ENCODE measurements around the gene UBR1. TPM values are rescaled to one million over a fixed set of nuclear protein-coding genes. Genes with fewer than 3 reads are reported as not detected.

Gene UBR1
- total RNA-seq, 1 experiment from 2014 or later = 18.9 TPM

- no peak for TF ChIP-seq AFF4 (CRISPR knock-in tag; IDR thresholded peaks at IDR 0.05; ENCODE audit: borderline replicate concordance)
- no peak for TF ChIP-seq SMAD4 (CRISPR knock-in tag; IDR thresholded peaks at IDR 0.05)
- no peak for TF ChIP-seq TEAD1 (CRISPR knock-in tag; IDR thresholded peaks at IDR 0.05)
- no peak for TF ChIP-seq TCF7 (CRISPR knock-in tag; IDR thresholded peaks at IDR 0.05; ENCODE audit: low read depth)
- TF ChIP-seq KAT7 (CRISPR knock-in tag; IDR thresholded peaks at IDR 0.05; ENCODE audit: borderline replicate concordance) = no peak
- TF ChIP-seq CTCF (IDR thresholded peaks at IDR 0.05) = no peak
- no peak for TF ChIP-seq OVOL2 (CRISPR knock-in tag; IDR thresholded peaks at IDR 0.05; ENCODE audit: borderline replicate concordance)
- TF ChIP-seq, protein P1, sequence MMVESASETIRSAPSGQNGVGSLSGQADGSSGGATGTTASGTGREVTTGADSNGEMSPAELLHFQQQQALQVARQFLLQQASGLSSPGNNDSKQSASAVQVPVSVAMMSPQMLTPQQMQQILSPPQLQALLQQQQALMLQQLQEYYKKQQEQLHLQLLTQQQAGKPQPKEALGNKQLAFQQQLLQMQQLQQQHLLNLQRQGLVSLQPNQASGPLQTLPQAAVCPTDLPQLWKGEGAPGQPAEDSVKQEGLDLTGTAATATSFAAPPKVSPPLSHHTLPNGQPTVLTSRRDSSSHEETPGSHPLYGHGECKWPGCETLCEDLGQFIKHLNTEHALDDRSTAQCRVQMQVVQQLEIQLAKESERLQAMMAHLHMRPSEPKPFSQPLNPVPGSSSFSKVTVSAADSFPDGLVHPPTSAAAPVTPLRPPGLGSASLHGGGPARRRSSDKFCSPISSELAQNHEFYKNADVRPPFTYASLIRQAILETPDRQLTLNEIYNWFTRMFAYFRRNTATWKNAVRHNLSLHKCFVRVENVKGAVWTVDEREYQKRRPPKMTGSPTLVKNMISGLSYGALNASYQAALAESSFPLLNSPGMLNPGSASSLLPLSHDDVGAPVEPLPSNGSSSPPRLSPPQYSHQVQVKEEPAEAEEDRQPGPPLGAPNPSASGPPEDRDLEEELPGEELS (CRISPR knock-in tag; IDR thresholded peaks at IDR 0.05) = no peak
Measured at GRCh38 chr15:42918047-42918446, 187.8 kb downstream of the UBR1 start (continued).

DNA sequence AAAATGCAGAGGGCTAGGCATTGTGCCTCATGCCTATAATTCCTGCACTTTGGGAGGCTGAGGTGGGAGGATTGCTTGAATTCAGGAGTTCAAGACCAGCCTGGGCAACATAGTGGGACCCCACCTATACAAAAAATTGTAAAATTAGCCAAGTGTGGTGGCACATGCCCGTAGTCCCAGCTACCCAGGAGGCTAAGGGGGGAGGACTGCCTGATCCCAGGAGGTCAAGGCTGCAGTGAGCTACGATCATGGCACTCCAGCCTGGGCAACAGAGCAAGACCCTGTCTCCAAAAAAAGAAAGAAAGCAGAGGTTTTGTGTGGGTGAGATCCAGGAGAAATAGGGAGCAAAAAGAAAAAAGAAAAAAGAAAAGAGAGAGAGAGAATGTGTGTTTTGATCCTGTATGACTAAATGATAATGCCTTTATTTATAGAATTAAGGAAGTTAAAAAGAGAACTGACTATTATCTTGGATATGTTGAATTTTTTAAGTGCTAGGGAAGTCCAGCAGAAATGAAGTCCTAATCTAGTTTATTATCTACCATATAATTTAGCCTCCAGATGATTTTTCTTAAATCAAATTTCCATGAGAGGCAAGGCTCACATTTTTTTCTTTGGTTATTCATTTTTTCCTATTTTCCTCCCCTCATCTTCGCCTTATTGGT is 190.1 kb downstream of the UBR1 start:
- ATAC-seq = no peak
- no peak for DNase-seq (ENCODE audit: low spot score)
- ChIA-PET CTCF (interaction anchor here (1.5 kb wide), 1 partner anchor 115 kb away, joined by 6 read pairs; no protein-coding TSS in a partner anchor), POLR2A (no interaction called here)
- Mint-ChIP-seq H3K27me3 (ENCODE audit: low read depth) (no peaks in the 10 kb centered on the region; the same call in 1 of the 2 replicates), H3K36me3 (no peaks in the 10 kb centered on the region), H3K27ac (no peak overlapping the region), H3K4me3 (no peak overlapping the region), H3K4me1 (peaks cover 7% of the 10 kb centered on the region), H3K9me3 (no peaks in the 10 kb centered on the region)
- TF ChIP-seq TEAD4 (CRISPR knock-in tag; IDR thresholded peaks at IDR 0.05) = no peak
- TF ChIP-seq, protein P2, sequence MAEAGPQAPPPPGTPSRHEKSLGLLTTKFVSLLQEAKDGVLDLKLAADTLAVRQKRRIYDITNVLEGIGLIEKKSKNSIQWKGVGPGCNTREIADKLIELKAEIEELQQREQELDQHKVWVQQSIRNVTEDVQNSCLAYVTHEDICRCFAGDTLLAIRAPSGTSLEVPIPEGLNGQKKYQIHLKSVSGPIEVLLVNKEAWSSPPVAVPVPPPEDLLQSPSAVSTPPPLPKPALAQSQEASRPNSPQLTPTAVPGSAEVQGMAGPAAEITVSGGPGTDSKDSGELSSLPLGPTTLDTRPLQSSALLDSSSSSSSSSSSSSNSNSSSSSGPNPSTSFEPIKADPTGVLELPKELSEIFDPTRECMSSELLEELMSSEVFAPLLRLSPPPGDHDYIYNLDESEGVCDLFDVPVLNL (CRISPR knock-in tag; IDR thresholded peaks at IDR 0.05; ENCODE audit: borderline replicate concordance, low read depth) = no peak
- peak; percentile 46; the same call in 1 of the 2 replicates for TF ChIP-seq ZNF121 (CRISPR knock-in tag; IDR thresholded peaks at IDR 0.05)

- TF ChIP-seq ZBTB21 (CRISPR knock-in tag; IDR thresholded peaks at IDR 0.05; ENCODE audit: borderline replicate concordance) (no peak), CREB1 (CRISPR knock-in tag; IDR thresholded peaks at IDR 0.05) (no peak)
- POLR2A ChIA-PET = no interaction called here
- Mint-ChIP-seq H3K9me3 (no peaks in the 10 kb centered on the region), H3K27me3 (ENCODE audit: low read depth) (no peaks in the 10 kb centered on the region), H3K36me3 (no peaks in the 10 kb centered on the region), H3K4me3 (no peak overlapping the region), H3K4me1 (peaks cover 7% of the 10 kb centered on the region), H3K27ac (peak overlapping the region; percentile 65)
- DNase-seq (ENCODE audit: low spot score) (no peak), ATAC-seq (no peak)
- CTCF ChIA-PET = interaction anchor here (1.1 to 1.5 kb wide), 2 partner anchors 12 to 114 kb away, joined by 3 to 6 read pairs; no protein-coding TSS in a partner anchor
Measured at GRCh38 chr15:42914728-42915497, 190.9 kb downstream of the UBR1 start.
